ENCODE data around the gene RPS6KA4. TPM values are rescaled to one million over a fixed set of nuclear protein-coding genes. Genes with fewer than 3 reads are reported as not detected.

Gene RPS6KA4
- total RNA-seq, 1 donor from 2014 or later, result 12.7 TPM

- H3K9me3 ChIP-seq (ENCODE audit: low read depth), result no peaks in the 10 kb centered on the region
- no peaks in the 10 kb centered on the region for H3K27me3 ChIP-seq
- H3K79me2 ChIP-seq (ENCODE audit: low read depth), result no peaks in the 10 kb centered on the region
- H2AFZ ChIP-seq (replicated peaks), result no peak overlapping the region
- peaks cover 6% of the 10 kb centered on the region for H3F3A ChIP-seq (ENCODE audit: low read depth)
- DNase-seq (ENCODE audit: low spot score), result no peak
- H3K27ac Mint-ChIP-seq, result no peak overlapping the region
- no peak overlapping the region for H3K27ac ChIP-seq
- H3K9ac ChIP-seq, result no peak overlapping the region
- H3K4me3 ChIP-seq, result no peak overlapping the region
- peaks cover 2% of the 10 kb centered on the region for H3K9me3 Mint-ChIP-seq
- H4K20me1 ChIP-seq (ENCODE audit: low read depth), result no peaks in the 10 kb centered on the region
- H3K36me3 ChIP-seq, result no peaks in the 10 kb centered on the region
- TF ChIP-seq EZH2phosphoT487 (IDR thresholded peaks at IDR 0.05), result no peak
- peaks cover 7% of the 10 kb centered on the region for H3K27me3 Mint-ChIP-seq (ENCODE audit: insufficient read depth, low read depth)
- H3K4me3 Mint-ChIP-seq, result no peak overlapping the region
- H3K4me1 ChIP-seq, result no peaks in the 10 kb centered on the region
- peaks cover 5% of the 10 kb centered on the region for H3K4me1 Mint-ChIP-seq
- H3K36me3 Mint-ChIP-seq, result no peaks in the 10 kb centered on the region
- H3K4me2 ChIP-seq, result no peak overlapping the region
Measured at GRCh38 chr11:64330888-64331287, 28.1 kb upstream of the RPS6KA4 start.

- peak overlapping the region; percentile 1 for H3K27ac Mint-ChIP-seq
- no peak overlapping the region for H2AFZ ChIP-seq (replicated peaks)
- no peak overlapping the region for H3K4me3 Mint-ChIP-seq
Measured at GRCh38 chr11:64331569-64332371, 27.2 kb upstream of the RPS6KA4 start.

GRCh38 chr11:64333556-64333955 lies 25.4 kb upstream of the RPS6KA4 start:
- no peak for TF ChIP-seq CTCF (IDR thresholded peaks at IDR 0.05)
- TF ChIP-seq EZH2phosphoT487 (IDR thresholded peaks at IDR 0.05), result no peak
- no peak for TF ChIP-seq EZH2 (IDR thresholded peaks at IDR 0.05)
- Mint-ChIP-seq H3K36me3 (no peaks in the 10 kb centered on the region), H3K4me1 (peaks cover 5% of the 10 kb centered on the region), H3K9me3 (no peaks in the 10 kb centered on the region), H3K27ac (no peak overlapping the region), H3K27me3 (ENCODE audit: insufficient read depth, low read depth) (peaks cover 16% of the 10 kb centered on the region), H3K4me3 (no peak overlapping the region)
- Histone ChIP-seq H4K20me1 (ENCODE audit: low read depth) (no peaks in the 10 kb centered on the region), H3K27ac (no peak overlapping the region), H3K27me3 (no peaks in the 10 kb centered on the region), H3K79me2 (ENCODE audit: low read depth) (no peaks in the 10 kb centered on the region), H3K4me1 (no peaks in the 10 kb centered on the region), H3K36me3 (no peaks in the 10 kb centered on the region), H3K4me3 (no peak overlapping the region), H3K4me2 (no peak overlapping the region), H3F3A (ENCODE audit: low read depth) (peaks cover 6% of the 10 kb centered on the region), H2AFZ (replicated peaks) (no peak overlapping the region), H3K9me3 (ENCODE audit: low read depth) (no peaks in the 10 kb centered on the region), H3K9ac (no peak overlapping the region)
- no peak for DNase-seq (ENCODE audit: low spot score)

More at GRCh38 chr11:64331569-64332371, 27.2 kb upstream of the RPS6KA4 start:
- no peak overlapping the region for H3K9ac ChIP-seq
- Mint-ChIP-seq H3K9me3 (no peaks in the 10 kb centered on the region), H3K27me3 (ENCODE audit: insufficient read depth, low read depth) (peaks cover 7% of the 10 kb centered on the region), H3K36me3 (no peaks in the 10 kb centered on the region), H3K4me1 (peaks cover 5% of the 10 kb centered on the region)
- no peak overlapping the region for H3K4me3 ChIP-seq
- H4K20me1 ChIP-seq (ENCODE audit: low read depth), result no peaks in the 10 kb centered on the region
- TF ChIP-seq EZH2 (IDR thresholded peaks at IDR 0.05), result no peak
- TF ChIP-seq CTCF (IDR thresholded peaks at IDR 0.05), result peak; percentile 37
- no peak for TF ChIP-seq EZH2phosphoT487 (IDR thresholded peaks at IDR 0.05)
- H3K36me3 ChIP-seq, result no peaks in the 10 kb centered on the region
- no peaks in the 10 kb centered on the region for H3K9me3 ChIP-seq (ENCODE audit: low read depth)
- H3F3A ChIP-seq (ENCODE audit: low read depth), result peaks cover 6% of the 10 kb centered on the region
- H3K4me1 ChIP-seq, result no peaks in the 10 kb centered on the region
- no peaks in the 10 kb centered on the region for H3K27me3 ChIP-seq
- DNase-seq (ENCODE audit: low spot score), result no peak
- H3K27ac ChIP-seq, result no peak overlapping the region
- no peak overlapping the region for H3K4me2 ChIP-seq
- H3K79me2 ChIP-seq (ENCODE audit: low read depth), result no peaks in the 10 kb centered on the region
